NB4 (cell line): Measurements from ENCODE around the gene SBNO2.

Experiments
- DNase-seq: peaks from one replicate; pipeline ENCODE4 v3.0.0; 2010; ENCODE audit warnings: low read depth
- H3K4me3 ChIP-seq: one replicate; pipeline ENCODE4 v1.5.1; 2011; ENCODE audit warnings: mild to moderate bottlenecking, low read depth, low read length, moderate library complexity
- CTCF ChIP-seq: IDR thresholded peaks from one replicate; pipeline ENCODE4 v1.5.1; 2012; ENCODE audit warnings: low read depth, low read length
- MAX ChIP-seq: IDR thresholded peaks from 2 replicates; pipeline ENCODE4 v1.6.1; 2011; ENCODE audit warnings: low read depth, low read length
- MYC ChIP-seq: IDR thresholded peaks from 2 replicates; pipeline ENCODE4 v1.6.1; 2011; ENCODE audit warnings: low read depth, low read length
- POLR2A ChIP-seq: IDR thresholded peaks from 2 replicates; pipeline ENCODE4 v1.6.1; 2011; ENCODE audit warnings: mild to moderate bottlenecking; ENCODE audit not compliant: insufficient read length; ENCODE audit errors: extremely low read depth

Gene SBNO2

DNA sequence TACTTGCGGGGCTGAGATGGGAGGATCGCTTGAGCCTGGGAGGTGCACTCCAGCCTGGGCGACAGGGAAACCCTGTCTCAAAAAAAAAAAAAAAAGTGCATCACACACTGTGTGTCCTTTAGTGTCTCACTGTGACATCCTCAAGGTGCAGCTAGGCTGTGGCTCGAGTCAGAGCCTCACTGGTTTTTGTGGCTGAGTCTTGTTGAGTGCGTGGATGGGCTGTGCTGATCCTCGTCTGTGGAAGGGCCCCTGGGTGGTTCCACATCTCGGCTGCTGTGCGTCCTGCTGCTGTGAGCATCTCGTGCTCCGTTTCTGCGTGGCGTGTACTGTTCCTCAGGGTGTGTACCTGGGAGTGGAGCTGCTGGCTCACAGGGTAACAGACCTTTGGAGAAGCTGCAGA, 42.7 kb upstream of the SBNO2 start:
- DNase-seq: no peak
- no peak overlapping the region for H3K4me3 ChIP-seq
- TF ChIP-seq MYC: no peak
- TF ChIP-seq POLR2A: no peak
- no peak for TF ChIP-seq CTCF
- TF ChIP-seq MAX: no peak

DNA sequence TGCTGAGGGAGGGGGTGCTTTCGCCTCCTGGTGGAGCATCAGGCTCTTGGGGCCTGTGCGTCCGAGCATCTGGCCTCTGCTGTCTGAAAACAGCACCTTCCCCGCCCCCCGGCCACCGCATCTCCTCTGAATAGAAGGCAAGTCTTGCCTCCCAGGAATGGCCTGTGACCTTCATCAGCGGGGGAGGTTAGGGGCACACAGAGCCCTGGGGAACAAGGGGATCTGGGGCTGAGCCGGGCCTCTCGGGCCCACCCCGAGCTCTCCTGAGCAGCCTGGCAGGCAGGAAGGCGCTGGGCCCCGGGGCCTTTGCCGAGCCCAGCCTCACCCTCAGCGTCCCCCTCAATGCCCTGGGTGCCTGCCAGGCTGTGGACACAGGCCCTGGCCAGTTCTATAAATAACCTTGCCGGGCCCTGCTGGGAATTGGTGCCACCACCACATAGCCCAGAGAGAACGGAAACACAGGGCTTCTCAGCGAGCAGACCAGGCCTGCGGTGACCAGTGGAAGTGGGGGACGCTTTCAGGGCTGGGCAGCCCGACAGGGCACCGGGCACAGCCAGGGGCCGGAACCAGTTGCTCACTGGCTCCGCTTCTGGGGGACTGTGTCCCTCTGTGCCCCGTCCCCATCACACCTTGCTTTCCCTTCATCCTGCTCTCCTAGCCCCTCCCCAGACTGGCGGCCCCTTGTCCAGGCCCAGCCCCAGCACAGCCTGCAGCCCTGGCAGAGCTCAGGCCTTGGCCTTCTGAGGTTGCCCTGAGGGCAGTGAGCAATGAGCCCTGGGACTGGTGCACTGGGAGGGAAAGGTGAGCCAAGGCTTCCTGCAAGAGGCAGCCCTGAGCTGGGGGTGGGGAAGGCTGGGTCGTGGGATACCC, 41.0 kb upstream of the SBNO2 start:
- H3K4me3 ChIP-seq: no peak overlapping the region
- TF ChIP-seq MAX (no peak), MYC (no peak), POLR2A (no peak), CTCF (no peak)
- DNase-seq: no peak

DNA sequence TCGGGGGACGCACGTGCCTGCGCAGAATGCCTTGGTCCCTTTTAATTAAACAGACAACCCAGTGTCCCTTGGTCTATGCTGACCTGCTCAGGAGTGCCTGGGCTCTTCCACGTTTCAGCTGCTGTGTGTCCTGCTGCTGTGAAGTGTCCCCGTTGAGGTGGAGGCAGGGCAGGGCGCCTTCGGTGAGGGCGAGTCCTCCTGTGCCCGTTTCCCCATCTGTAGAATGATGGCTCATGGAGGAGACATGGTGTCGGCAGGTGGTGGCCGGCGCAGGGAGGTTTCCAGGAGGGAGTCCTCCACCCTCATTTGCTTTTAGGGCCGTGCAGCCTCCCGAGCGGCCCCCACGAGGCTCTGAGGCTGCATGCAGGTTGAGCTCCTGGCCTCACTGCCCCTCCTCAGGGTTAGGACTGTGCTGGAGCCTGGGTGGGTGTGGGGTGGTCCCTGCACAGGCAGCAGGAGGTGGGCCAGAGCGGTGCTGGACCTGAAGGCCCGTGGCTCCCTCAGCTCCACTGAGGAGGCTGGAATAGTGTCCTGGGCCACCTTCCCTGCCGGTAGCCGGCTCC, 40.3 kb upstream of the SBNO2 start:
- H3K4me3 ChIP-seq: no peak overlapping the region

GRCh38 chr19:1213391-1214286, 39.6 kb upstream of the SBNO2 start:
- H3K4me3 ChIP-seq: no peak overlapping the region
- no peak for TF ChIP-seq MAX
- no peak for TF ChIP-seq MYC
- DNase-seq: no peak

More for the DNA sequence above, 40.3 kb upstream of the SBNO2 start:
- DNase-seq: no peak
- TF ChIP-seq CTCF: no peak
- TF ChIP-seq POLR2A: no peak
- no peak for TF ChIP-seq MAX
- no peak for TF ChIP-seq MYC

GRCh38 chr19:1211494-1212234, 37.6 kb upstream of the SBNO2 start:
- TF ChIP-seq MAX: no peak
- TF ChIP-seq CTCF: no peak
- no peak for TF ChIP-seq MYC
- TF ChIP-seq POLR2A: no peak
- no peak overlapping the region for H3K4me3 ChIP-seq
- no peak for DNase-seq
